GM12878 (cell line): ENCODE results near the gene TAAR8. TPM values are rescaled to one million over a fixed set of nuclear protein-coding genes. Genes with fewer than 3 reads are reported as not detected.
A peak's percentile ranks its signal among the peaks of the same experiment; 100 is the strongest.

Source experiments
- ATAC-seq: fragments of 200-7000 bp; cut with Tn5 transposase; 3 replicates; pipeline ENCODE4 v1.9.1; 2020; ENCODE audit warnings: mild to moderate bottlenecking, moderate library complexity
- BruUV-seq: library from RNA; stranded (reverse); fragments of 400-500 nt; replicated peaks from 2 replicates; lab custom pipeline; 2021; lab: Mats Ljungman, UMichigan
- CTCF ChIA-PET: fragments of 300-600 bp; sonication (Branson Sonifier 250); formaldehyde crosslinking; extraction: SDS; loops from one replicate; lab custom pipeline; 2021; ENCODE audit warnings: inconsistent platforms; lab: Yijun Ruan, JAX
- POLR2A ChIA-PET: fragments of 350-600 bp; formaldehyde crosslinking; extraction: SDS; loops from one replicate; lab custom pipeline; 2021; ENCODE audit warnings: inconsistent platforms; lab: Charles Lee
- RAD21 ChIA-PET: fragments of 300-600 bp; sonication (Branson Sonifier 250); formaldehyde crosslinking; loops from one replicate; lab custom pipeline; 2023; ENCODE audit warnings: antibody characterized with exemption; ENCODE audit not compliant: unreplicated experiment; lab: Charles Lee
- SMC1A ChIA-PET: fragments of 300-600 bp; sonication (Branson Sonifier 250); formaldehyde crosslinking; loops from one replicate; lab custom pipeline; 2023; ENCODE audit not compliant: unreplicated experiment, uncharacterized antibody; lab: Charles Lee
- DNase-seq: peaks from one replicate; pipeline ENCODE4 v3.0.0-alpha.2; 2011; ENCODE audit warnings: low read depth, low spot score
- FAIRE-seq: peaks from 3 replicates; lab custom pipeline; 2011; peaks lifted over from hg19 to GRCh38; lab: Jason Lieb, UNC
- H2AFZ ChIP-seq: 2 replicates; pipeline ENCODE4 v1.6.0; 2011; ENCODE audit warnings: low read depth, low read length, control low read depth; ENCODE audit not compliant: control insufficient read depth
- H3K27ac ChIP-seq: 2 replicates; pipeline ENCODE4 v1.5.1; 2011; ENCODE audit warnings: control low read depth; ENCODE audit not compliant: control insufficient read depth, insufficient read depth
- H3K27me3 ChIP-seq, 2 experiments: replicated peaks in 1 of 2; 2 replicates each; pipeline versions ENCODE4 v1.6.0 to v1.6.1; 2011; ENCODE audit warnings: low read length in 1 of 2; ENCODE audit not compliant: control insufficient read depth in 2 of 2, insufficient read depth in 2 of 2
- H3K36me3 ChIP-seq, 2 experiments: 2 replicates each; pipeline ENCODE4 v1.5.1; 2011; ENCODE audit warnings: low read length in 1 of 2; ENCODE audit not compliant: control insufficient read depth in 2 of 2, insufficient read depth in 2 of 2
- H3K4me1 ChIP-seq: 2 replicates; pipeline ENCODE4 v1.6.1; 2011; ENCODE audit warnings: mild to moderate bottlenecking, low read length, moderate library complexity, mixed read lengths; ENCODE audit not compliant: control insufficient read depth, insufficient read depth
- H3K4me2 ChIP-seq: 2 replicates; pipeline ENCODE4 v1.6.0; 2011; ENCODE audit warnings: control low read depth; ENCODE audit not compliant: control insufficient read depth, insufficient read depth
- H3K4me3 ChIP-seq: fragments of 200-600 bp; sonication (generic); 2 replicates; pipeline ENCODE4 v1.5.1; 2016
- H3K79me2 ChIP-seq: 2 replicates; pipeline ENCODE4 v1.6.0; 2011; ENCODE audit warnings: low read length; ENCODE audit not compliant: control insufficient read depth, insufficient read depth
- H3K9ac ChIP-seq: 2 replicates; pipeline ENCODE4 v1.8.0; 2011; ENCODE audit warnings: low read length, control low read depth, mixed read lengths; ENCODE audit not compliant: control insufficient read depth, insufficient read depth
- H3K9me3 ChIP-seq: replicated peaks from 3 replicates; pipeline ENCODE4 v1.5.1; 2011; ENCODE audit warnings: mild to moderate bottlenecking, low read length; ENCODE audit not compliant: control insufficient read depth, insufficient read depth
- H4K20me1 ChIP-seq: 2 replicates; pipeline ENCODE4 v1.6.0; 2011; ENCODE audit not compliant: control insufficient read depth, insufficient read depth
- CBX3 ChIP-seq: fragments of 200-600 bp; sonication (generic); IDR thresholded peaks from 2 replicates; pipeline ENCODE4 v1.6.1; 2016; ENCODE audit warnings: low read depth, borderline replicate concordance
- ESRRA ChIP-seq: IDR thresholded peaks from 2 replicates; pipeline ENCODE4 v1.6.1; 2012; ENCODE audit warnings: mild to moderate bottlenecking, low read length, improper control_type of control experiment
- MEF2B ChIP-seq: fragments of 450-650 bp; IDR thresholded peaks from 2 replicates; pipeline ENCODE4 v1.6.1; 2018; ENCODE audit warnings: mild to moderate bottlenecking, moderate library complexity; ENCODE audit not compliant: partially characterized antibody, poor library complexity, severe bottlenecking
- MXI1 ChIP-seq: fragments of 150-350 bp; IDR thresholded peaks from 2 replicates; pipeline ENCODE4 v1.6.1; 2011; ENCODE audit warnings: low read depth, mild to moderate bottlenecking, inconsistent platforms, low read length, improper control_type of control experiment
- NFYA ChIP-seq: IDR thresholded peaks from 2 replicates; pipeline ENCODE4 v1.6.1; 2011; ENCODE audit warnings: low read depth, mild to moderate bottlenecking, low read length, improper control_type of control experiment, borderline replicate concordance
- NR2C2 ChIP-seq: IDR thresholded peaks from 2 replicates; pipeline ENCODE4 v1.6.1; 2011; ENCODE audit warnings: borderline replicate concordance, low read depth; ENCODE audit not compliant: control insufficient read depth, insufficient read length
- PBX3 ChIP-seq: IDR thresholded peaks from 2 replicates; pipeline ENCODE4 v1.6.1; 2011; ENCODE audit warnings: mild to moderate bottlenecking, low read depth, low read length, moderate library complexity; ENCODE audit not compliant: insufficient replicate concordance
- RAD21 ChIP-seq: IDR thresholded peaks from 2 replicates; pipeline ENCODE4 v1.6.1; 2011; ENCODE audit warnings: mild to moderate bottlenecking, low read depth, low read length, moderate library complexity; ENCODE audit not compliant: insufficient read depth
- SIX5 ChIP-seq: IDR thresholded peaks from 2 replicates; pipeline ENCODE4 v1.6.1; 2011; ENCODE audit warnings: mild to moderate bottlenecking, low read depth, low read length, moderate library complexity; ENCODE audit not compliant: severe bottlenecking
- SUPT20H ChIP-seq: IDR thresholded peaks from 2 replicates; pipeline ENCODE4 v1.6.1; 2011; ENCODE audit warnings: low read depth, mild to moderate bottlenecking, low read length, moderate library complexity, borderline replicate concordance; ENCODE audit not compliant: control insufficient read depth
- YBX1 ChIP-seq: fragments of 450-650 bp; IDR thresholded peaks from 2 replicates; pipeline ENCODE4 v1.6.1; 2016; ENCODE audit warnings: antibody characterized with exemption
- YY1 ChIP-seq: IDR thresholded peaks from 2 replicates; pipeline ENCODE4 v1.6.1; 2011; ENCODE audit warnings: low read depth, mild to moderate bottlenecking, low read length
- ZNF207 ChIP-seq: fragments of 450-650 bp; IDR thresholded peaks from 2 replicates; pipeline ENCODE4 v1.6.1; 2014; ENCODE audit warnings: antibody characterized with exemption, mild to moderate bottlenecking, borderline replicate concordance
- ZNF24 ChIP-seq: fragments of 450-650 bp; IDR thresholded peaks from 2 replicates; pipeline ENCODE4 v1.6.1; 2017; ENCODE audit warnings: antibody characterized with exemption, mild to moderate bottlenecking
- WGBS: methylation state at CpG from one replicate; pipeline ENCODE4 v1.1.6; 2016; ENCODE audit warnings: low lambda C conversion rate; ENCODE audit not compliant: insufficient replicate concordance, insufficient coverage; ENCODE audit errors: missing lambda C conversion rate; 5-methylcytosine and 5-hydroxymethylcytosine counted together
- in situ Hi-C: fragments of 300-500 bp; cut with MboI; formaldehyde crosslinking; loops from 9 replicates; pipeline ENCODE4 v1.14.3; 2018; ENCODE audit warnings: mixed read lengths
- intact Hi-C: fragments of 100-400 bp; cut with micrococcal nuclease; formaldehyde crosslinking; loops from one replicate; pipeline ENCODE4 v1.14.2; 2022; ENCODE audit not compliant: unreplicated experiment
- polyA plus RNA-seq, 11 experiments: library from polyadenylated mRNA; depleted of rRNA in 4 of 11; unstranded in 6 of 11; stranded (reverse) in 5 of 11; fragments of >200 nt; fragmentation: Nextera tagmentation in 4 of 11; fragmentation: Illumina TruSeq in 1 of 11; extraction: Ambion mirVana in 4 of 11; extraction: Trizol in 1 of 11; gene quantifications; 1 replicate in 1 of 11; 2 replicates in 10 of 11; pipeline versions ENCODE4 v1.2.1 to v1.2.3, GENCODE V29; 2011 to 2016; ENCODE audit warnings: inconsistent platforms in 2 of 11, missing spikeins in 2 of 11, low read depth in 1 of 11
- total RNA-seq, 4 experiments: library from RNA; depleted of rRNA in 3 of 4; stranded (reverse); fragments of >200 nt in 3 of 4; fragmentation: Illumina TruSeq in 1 of 4; extraction: Trizol in 1 of 4; gene quantifications; 2 replicates each; pipeline versions ENCODE4 v1.2.1 to v1.2.3, GENCODE V29; 2013 to 2021

TAAR8 gene
- total and polyA plus RNA-seq, 10 of the 15 experiments (the other 5 are each of a cell fraction or from before 2014, with no cell fraction given), result not detected

- DNase-seq, result no peak
- Histone ChIP-seq H4K20me1 (no peaks in the 10 kb centered on the region), H3K9ac (no peak overlapping the region), H3K27ac (no peak overlapping the region), H3K4me3 (no peak overlapping the region), H3K4me1 (no peaks in the 10 kb centered on the region), H3K36me3 (no peaks in the 10 kb centered on the region), H2AFZ (no peak overlapping the region), H3K4me2 (no peak overlapping the region), H3K9me3 (no peaks in the 10 kb centered on the region), H3K79me2 (no peaks in the 10 kb centered on the region), H3K27me3 (no peaks in the 10 kb centered on the region; a peak in 1 of 4 replicates)
- ChIA-PET SMC1A (interaction anchor here (1.1 to 2.4 kb wide), 2 partner anchors 31 to 252 kb away, joined by 3 to 11 read pairs; no protein-coding TSS in a partner anchor), RAD21 (interaction anchor here (1.4 kb wide), 1 partner anchor 248 kb away, joined by 5 read pairs; no protein-coding TSS in a partner anchor), CTCF (interaction anchor here (0.6 to 4.3 kb wide), 9 partner anchors 9 to 434 kb away, joined by 3 to 20 read pairs (median 3); partner anchors contain the start of genes SLC18B1 and STX7), POLR2A (no interaction called here)
- FAIRE-seq, result no peak
- no TSS peak for BruUV-seq
- in situ Hi-C loops, result loop anchor here (10.0 kb wide), 1 partner anchor 267 kb away; the partner anchor contains the start of gene SLC18B1
- intact Hi-C loops, result loop anchor here (5.0 kb wide), 1 partner anchor 120 kb away; no protein-coding TSS in a partner anchor
- ATAC-seq, result no peak
- no peak for TF ChIP-seq SUPT20H
- peak; percentile 61 for TF ChIP-seq MEF2B
- TF ChIP-seq ZNF24, result no peak
- no peak for TF ChIP-seq ESRRA
- 26% methylated on average over 6 of the region's 6 CpGs for whole genome bisulfite sequencing
Measured at GRCh38 chr6:132527791-132528190, 24.7 kb upstream of the TAAR8 start.

- no peaks in the 10 kb centered on the region for H3K4me1 ChIP-seq
- H3K79me2 ChIP-seq, result no peaks in the 10 kb centered on the region
- H3K4me3 ChIP-seq, result no peak overlapping the region
- CTCF ChIA-PET, result interaction anchor here (0.6 to 3.0 kb wide), 24 partner anchors 8 to 1386 kb away, joined by 3 to 14 read pairs (median 5); partner anchors contain the start of genes SLC18B1 and STX7
- POLR2A ChIA-PET, result no interaction called here
- H3K27me3 ChIP-seq, result no peaks in the 10 kb centered on the region; a peak in 1 of 4 replicates
- SMC1A ChIA-PET, result interaction anchor here (0.6 to 1.9 kb wide), 11 partner anchors 10 to 290 kb away, joined by 3 to 10 read pairs (median 3); partner anchors contain the start of gene SLC18B1
- 1% methylated on average over 5 of the region's 9 CpGs for WGBS
- DNase-seq (peak; percentile 21), ATAC-seq (peak; percentile 96), FAIRE-seq (peak; percentile 71)
- BruUV-seq, result no TSS peak
- no peak overlapping the region for H3K27ac ChIP-seq
- intact Hi-C loops, result loop anchor here (1.0 to 10.0 kb wide), 5 partner anchors 138 to 433 kb away; partner anchors contain the start of gene SLC18B1
- no peaks in the 10 kb centered on the region for H3K36me3 ChIP-seq
- no peak overlapping the region for H3K9ac ChIP-seq
- RAD21 ChIA-PET, result interaction anchor here (0.6 to 1.0 kb wide), 5 partner anchors 13 to 293 kb away, joined by 3 to 4 read pairs (median 4); no protein-coding TSS in a partner anchor
- H3K4me2 ChIP-seq, result no peak overlapping the region
- H2AFZ ChIP-seq, result no peak overlapping the region
- no peaks in the 10 kb centered on the region for H4K20me1 ChIP-seq
- H3K9me3 ChIP-seq, result no peaks in the 10 kb centered on the region
- in situ Hi-C loops, result no loop called here
- no peak for TF ChIP-seq YBX1
- 0 out of 2 replicates have a peak, but pooled peaks have one; percentile 13 for TF ChIP-seq YY1
- no peak for TF ChIP-seq CBX3
- no peak for TF ChIP-seq ZNF207
- peak; percentile 91 for TF ChIP-seq RAD21
- no peak for TF ChIP-seq SIX5
- TF ChIP-seq MXI1, result no peak
- TF ChIP-seq NFYA, result no peak
- TF ChIP-seq NR2C2, result no peak
- TF ChIP-seq PBX3, result no peak
Measured at GRCh38 chr6:132530293-132530974, 22.0 kb upstream of the TAAR8 start.
